Ascending aorta (tissue), 2 donors: Measurements from ENCODE around the gene PRELID1. TPM values are rescaled to one million over a fixed set of nuclear protein-coding genes. Genes with fewer than 3 reads are reported as not detected.
"Not testable (repeated sequence)": the region's sequence is repeated elsewhere in the genome, so short reads cannot be mapped to it uniquely, and the experiment has no call there.

Experiments used
- DNase-seq, 2 donors: peaks; one replicate each; pipeline ENCODE4 v3.0.0-alpha.2; 2019; ENCODE audit warnings: low spot score in 2 of 2
- H3K27ac ChIP-seq, 2 donors: fragments of 200-600 bp; sonication (generic); one replicate each; pipeline ENCODE4 v1.5.1; 2016 to 2017; ENCODE audit warnings: mild to moderate bottlenecking in 1 of 2
- H3K27me3 ChIP-seq: fragments of 200-600 bp; sonication (generic); one replicate; pipeline ENCODE4 v1.5.1; 2017
- H3K36me3 ChIP-seq, 2 donors: fragments of 200-600 bp; sonication (generic); one replicate each; pipeline ENCODE4 v1.5.1; 2016
- H3K4me1 ChIP-seq, 2 donors: fragments of 200-600 bp; sonication (generic); one replicate each; pipeline ENCODE4 v1.5.1; 2016 to 2017; ENCODE audit warnings: mild to moderate bottlenecking in 1 of 2
- H3K4me3 ChIP-seq, 2 donors: fragments of 200-600 bp; sonication (generic); one replicate each; pipeline ENCODE4 v1.5.1; 2016 to 2017; ENCODE audit warnings: mild to moderate bottlenecking in 1 of 2
- H3K9me3 ChIP-seq, 2 donors: fragments of 200-600 bp; sonication (generic); one replicate each; pipeline ENCODE4 v1.5.1; 2016
- CTCF ChIP-seq, 3 experiments: fragments of 200-600 bp in 2 of 3; fragments of 450-650 bp in 1 of 3; sonication (generic) in 2 of 3; IDR thresholded peaks; one replicate each; pipeline ENCODE4 v1.5.1; 2016 to 2019; ENCODE audit warnings: antibody characterized with exemption in 3 of 3, mild to moderate bottlenecking in 1 of 3, moderate library complexity in 1 of 3
- intact Hi-C: fragments of 100-400 bp; cut with DNase I; formaldehyde crosslinking; loops from one replicate; pipeline ENCODE4 v1.15.1; 2023
- total RNA-seq: library from RNA; depleted of rRNA; stranded (reverse); fragments of >200 nt; gene quantifications from one replicate; pipeline ENCODE4 v1.1.0, GENCODE V29; 2016

PRELID1 gene
- total RNA-seq, 1 donor from 2014 or later = 376 TPM

GRCh38 chr5:177303925-177304391 lies 359 bp downstream of the PRELID1 start:
- intact Hi-C loops = loop anchor here (2.0 to 10.0 kb wide), 5 partner anchors 172 to 851 kb away; partner anchors contain the start of genes B4GALT7, NHP2, NSD1 and TSPAN17
- TF ChIP-seq CTCF (IDR thresholded peaks at IDR 0.05) = no peak
- H3K27ac ChIP-seq = peak overlapping the region; percentile 80 to 88

GRCh38 chr5:177304392-177305119 lies 957 bp downstream of the PRELID1 start:
- H3K27ac ChIP-seq = peak overlapping the region in 1 of 2 donors; percentile 88
- TF ChIP-seq CTCF (IDR thresholded peaks at IDR 0.05) = no peak
- DNase-seq = no peak
- no peaks in the 10 kb centered on the region for H3K27me3 ChIP-seq
- H3K36me3 ChIP-seq = peaks cover 2 to 29% of the 10 kb centered on the region in 2 donors
- peak overlapping the region; percentile 72 to 90 for H3K4me3 ChIP-seq
- H3K9me3 ChIP-seq = no peaks in the 10 kb centered on the region
- intact Hi-C loops = loop anchor here (5.0 to 10.0 kb wide), 4 partner anchors 172 to 850 kb away; partner anchors contain the start of genes B4GALT7, NHP2, NSD1 and TSPAN17
- H3K4me1 ChIP-seq = peaks cover 3 to 31% of the 10 kb centered on the region in 2 donors

More at GRCh38 chr5:177303925-177304391, 359 bp downstream of the PRELID1 start:
- peak overlapping the region; percentile 72 to 90 for H3K4me3 ChIP-seq
- no peak for DNase-seq
- no peaks in the 10 kb centered on the region for H3K9me3 ChIP-seq
- no peaks in the 10 kb centered on the region for H3K27me3 ChIP-seq
- peaks cover 3 to 31% of the 10 kb centered on the region in 2 donors for H3K4me1 ChIP-seq
- peaks cover 2 to 27% of the 10 kb centered on the region in 2 donors for H3K36me3 ChIP-seq

- Histone ChIP-seq H3K36me3 (peaks cover 2 to 29% of the 10 kb centered on the region in 2 donors), H3K4me1 (peaks cover 4 to 28% of the 10 kb centered on the region in 2 donors)
- not testable (repeated sequence) for H3K4me3 ChIP-seq, H3K9me3 ChIP-seq, H3K27me3 ChIP-seq, H3K27ac ChIP-seq
- intact Hi-C loops = loop anchor here (10.0 kb wide), 2 partner anchors 661 to 849 kb away; partner anchors contain the start of genes NHP2 and TSPAN17
- DNase-seq = peak in 1 of 2 donors; percentile 35
These were observed 2.6 kb downstream of the PRELID1 start for GRCh38 chr5:177306103-177306640.

GRCh38 chr5:177306674-177307543 lies 3.3 kb downstream of the PRELID1 start:
- Histone ChIP-seq H3K9me3 (no peaks in the 10 kb centered on the region), H3K36me3 (peaks cover 2 to 29% of the 10 kb centered on the region in 2 donors), H3K4me3 (no peak overlapping the region), H3K27ac (no peak overlapping the region), H3K27me3 (no peaks in the 10 kb centered on the region), H3K4me1 (peaks cover 10 to 32% of the 10 kb centered on the region in 2 donors)
- intact Hi-C loops = loop anchor here (10.0 kb wide), 2 partner anchors 662 to 848 kb away; partner anchors contain the start of genes NHP2 and TSPAN17
- no peak for TF ChIP-seq CTCF (IDR thresholded peaks at IDR 0.05)
- peak in 1 of 2 donors; percentile 68 for DNase-seq

- H3K27ac ChIP-seq = no peak overlapping the region
- H3K27me3 ChIP-seq = no peaks in the 10 kb centered on the region
- peaks cover 2 to 29% of the 10 kb centered on the region in 2 donors for H3K36me3 ChIP-seq
- no peak overlapping the region for H3K4me3 ChIP-seq
- no peak for DNase-seq
- H3K4me1 ChIP-seq = peaks cover 14 to 30% of the 10 kb centered on the region in 2 donors
- no peak for TF ChIP-seq CTCF (IDR thresholded peaks at IDR 0.05)
- H3K9me3 ChIP-seq = no peaks in the 10 kb centered on the region
- intact Hi-C loops = loop anchor here (10.0 kb wide), 2 partner anchors 663 to 847 kb away; partner anchors contain the start of genes NHP2 and TSPAN17
These were observed 4.2 kb downstream of the PRELID1 start for GRCh38 chr5:177307544-177308363.
